HG03139 (cell line): ENCODE data around the gene IGFBP3.

Source experiments
- ATAC-seq: cut with Tn5 transposase; IDR thresholded peaks from one replicate; pipeline ENCODE4 v1.9.1; 2021; ENCODE audit not compliant: unreplicated experiment

IGFBP3 gene

DNA sequence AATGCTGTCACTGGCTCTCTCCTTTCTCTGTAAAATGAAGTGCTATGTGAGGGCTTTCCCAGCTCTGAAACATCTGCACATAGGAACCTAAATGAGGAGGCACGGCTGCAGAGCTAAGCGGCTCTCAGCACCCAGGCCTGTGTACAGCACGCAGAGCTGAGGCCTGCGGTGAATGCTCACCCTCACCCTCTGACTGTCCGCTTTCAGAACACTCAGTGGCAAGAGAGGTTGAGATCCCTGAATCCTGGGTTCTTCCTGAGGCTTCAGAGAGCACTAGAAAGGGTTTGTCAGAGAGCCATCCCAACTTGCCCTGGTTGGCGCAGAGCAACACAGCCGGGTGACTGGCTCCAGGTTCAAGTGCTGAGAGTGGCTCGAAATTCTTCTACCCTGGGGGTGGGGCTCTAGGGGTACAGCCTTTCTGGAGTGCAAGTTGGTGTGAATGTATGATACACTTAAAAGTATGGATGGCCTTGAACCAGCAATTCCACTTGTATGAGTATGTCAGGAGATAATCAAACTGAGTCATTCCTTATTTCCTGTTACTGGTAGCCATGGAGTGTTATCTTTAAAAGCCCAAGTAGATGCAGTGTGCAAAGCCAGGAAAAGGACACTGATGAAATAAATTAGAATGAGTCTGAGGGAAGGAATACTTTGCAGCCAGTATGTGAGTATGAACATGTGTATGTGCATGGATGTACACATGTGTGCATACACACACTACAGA lies 46.5 kb downstream of the IGFBP3 start:
- ATAC-seq = no peak

- ATAC-seq = no peak
Measured at GRCh38 chr7:45873355-45873754, 47.7 kb downstream of the IGFBP3 start.

GRCh38 chr7:45873035-45873354 lies 48.1 kb downstream of the IGFBP3 start, which contains the start of gene CCDC201:
Gene CCDC201, minus strand, starts transcription at chr7:45873082. Its CDS starts 75 bp downstream, at chr7:45873007.
- ATAC-seq = no peak

GRCh38 chr7:45872116-45873034 lies 48.7 kb downstream of the IGFBP3 start:
- no peak for ATAC-seq

DNA sequence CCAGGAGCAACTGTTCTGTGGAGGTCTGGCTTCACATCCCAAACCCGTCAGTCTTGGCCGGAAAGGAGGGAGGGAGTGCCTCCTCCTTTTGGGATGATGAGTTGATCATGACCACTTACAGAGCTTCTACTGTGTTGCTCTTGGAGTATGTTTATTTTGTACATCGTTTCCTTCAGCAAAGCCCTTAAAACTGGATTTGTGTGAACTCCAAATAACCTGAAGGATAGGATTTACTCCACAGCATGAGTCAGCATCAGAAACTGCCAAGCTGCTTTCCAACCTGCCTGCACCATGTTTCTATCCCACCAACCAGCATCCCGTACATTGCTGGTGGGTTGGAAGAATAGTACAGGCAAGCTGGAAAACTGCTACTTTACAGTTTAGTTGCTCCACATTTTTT lies 51.6 kb downstream of the IGFBP3 start:
- ATAC-seq = no peak

- no peak for ATAC-seq
Measured at GRCh38 chr7:45867471-45867870, 53.6 kb downstream of the IGFBP3 start.

DNA sequence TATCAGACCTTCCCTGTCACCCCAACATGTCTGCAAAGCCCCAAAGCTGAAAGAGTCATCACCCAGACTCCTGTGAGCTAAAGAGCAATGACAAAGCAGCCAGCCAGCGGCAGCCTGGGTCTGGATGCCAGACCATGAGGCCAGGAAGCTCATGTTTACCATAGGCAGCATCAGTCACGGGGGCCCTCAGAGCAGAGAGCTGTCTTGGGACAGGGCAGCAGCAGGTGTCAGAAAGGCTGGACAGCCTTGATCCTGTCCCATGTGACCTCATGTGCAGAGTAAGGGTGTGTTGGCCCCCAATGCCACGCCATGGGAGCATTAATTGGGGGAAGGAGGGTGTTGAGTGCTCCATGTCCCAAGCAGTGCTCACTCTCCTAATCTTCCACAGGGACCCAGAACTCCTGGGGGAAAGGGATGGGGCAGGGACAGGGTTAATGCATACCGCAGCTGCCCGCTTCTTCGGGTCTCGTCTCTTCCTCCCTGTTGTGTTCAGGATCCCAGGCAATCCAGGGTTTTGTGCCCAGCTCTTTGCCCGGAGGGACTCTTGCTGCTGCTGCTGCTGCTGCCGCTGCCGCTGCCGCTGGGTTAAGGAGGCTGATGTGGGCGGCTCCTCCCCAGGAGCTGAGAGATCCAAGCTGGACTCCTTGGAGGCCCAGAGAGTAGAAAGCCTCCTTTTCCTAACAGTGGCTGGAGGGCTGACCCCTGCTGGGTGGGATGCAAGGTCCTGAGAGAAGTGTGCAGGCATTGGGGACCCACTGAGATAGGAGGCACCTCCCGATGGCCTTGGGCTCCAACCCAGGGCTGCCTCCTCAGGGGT lies 55.3 kb downstream of the IGFBP3 start:
- ATAC-seq = no peak

- no peak for ATAC-seq
Measured at GRCh38 chr7:45863715-45864114, 57.4 kb downstream of the IGFBP3 start.
